Measurements from ENCODE around the gene GCA.

GCA gene

GRCh38 chr2:162316590-162316989, 27.3 kb upstream of the GCA start:
- 100% methylated on average over 1 of the region's 2 CpGs; no CpG with 5 or more reads in 1 of the 2 donors for WGBS, 2 donors (ENCODE audit: extremely low coverage in 2 of 2, insufficient read length in 2 of 2, insufficient replicate concordance in 1 of 2)
- no peak overlapping the region for H4K91ac ChIP-seq (ENCODE audit: low read depth, low read length, poor library complexity)
- H3K27me3 ChIP-seq (ENCODE audit: control insufficient read depth in 3 of 3, insufficient read depth in 3 of 3, low read depth in 1 of 3, low read length in 3 of 3): peaks cover 0 to 29% (median 10%) of the 10 kb centered on the region in 3 experiments
- no peak overlapping the region for H3K4ac ChIP-seq (ENCODE audit: low read length)
- no peaks in the 10 kb centered on the region for H3K36me3 ChIP-seq (replicated peaks in 1 of 2; ENCODE audit: control insufficient read depth in 2 of 2, insufficient read depth in 2 of 2, low read length in 2 of 2)
- H3K9ac ChIP-seq (ENCODE audit: low read depth, low read length, poor library complexity): no peak overlapping the region
- peaks cover 0 to 5% of the 10 kb centered on the region in 2 donors for H3K4me1 ChIP-seq (ENCODE audit: control insufficient read depth in 2 of 2, insufficient read depth in 1 of 2, low read depth in 1 of 2, low read length in 2 of 2)
- peaks cover 1% of the 10 kb centered on the region for H3K79me1 ChIP-seq (ENCODE audit: low read depth, low read length)
- H2BK120ac ChIP-seq (ENCODE audit: low read depth, low read length): no peak overlapping the region
- H3K4me3 ChIP-seq (ENCODE audit: low read length in 2 of 2): no peak overlapping the region
- DNase-seq (ENCODE audit: low spot score): no peak
- no peak overlapping the region for H2AK5ac ChIP-seq (ENCODE audit: low read depth, low read length)
- H3K4me2 ChIP-seq (ENCODE audit: insufficient read depth, low read length, poor library complexity, severe bottlenecking): no peak overlapping the region
- peaks cover 0 to 2% of the 10 kb centered on the region in 2 donors for H3K9me3 ChIP-seq (replicated peaks in 1 of 2; ENCODE audit: control insufficient read depth in 2 of 2, insufficient read depth in 1 of 2, low read depth in 1 of 2, low read length in 2 of 2)
- H3K14ac ChIP-seq (ENCODE audit: low read length): no peak overlapping the region
- no peak overlapping the region for H2BK12ac ChIP-seq (ENCODE audit: low read length)
- H2AFZ ChIP-seq (ENCODE audit: low read length): no peak overlapping the region
- no peak overlapping the region for H3K18ac ChIP-seq (ENCODE audit: low read length)
- H2BK5ac ChIP-seq (ENCODE audit: low read length): no peak overlapping the region
- H3K23ac ChIP-seq (ENCODE audit: low read depth, low read length, poor library complexity): no peak overlapping the region
- H2BK15ac ChIP-seq (ENCODE audit: low read length): no peak overlapping the region
- no peak overlapping the region for H4K8ac ChIP-seq (ENCODE audit: low read depth, low read length)
- no peak overlapping the region for H3K27ac ChIP-seq (replicated peaks; ENCODE audit: low read length)

- Histone ChIP-seq H4K91ac (ENCODE audit: low read depth, low read length, poor library complexity) (no peak overlapping the region), H3K4me3 (ENCODE audit: low read length in 2 of 2) (no peak overlapping the region), H3K4me1 (ENCODE audit: control insufficient read depth in 2 of 2, insufficient read depth in 1 of 2, low read depth in 1 of 2, low read length in 2 of 2) (peaks cover 0 to 5% of the 10 kb centered on the region in 2 donors), H2BK15ac (ENCODE audit: low read length) (no peak overlapping the region), H2BK120ac (ENCODE audit: low read depth, low read length) (no peak overlapping the region), H2AFZ (ENCODE audit: low read length) (no peak overlapping the region), H3K18ac (ENCODE audit: low read length) (no peak overlapping the region), H3K79me1 (ENCODE audit: low read depth, low read length) (peaks cover 1% of the 10 kb centered on the region), H3K4ac (ENCODE audit: low read length) (no peak overlapping the region), H2AK5ac (ENCODE audit: low read depth, low read length) (no peak overlapping the region), H4K8ac (ENCODE audit: low read depth, low read length) (no peak overlapping the region), H3K9me3 (replicated peaks in 1 of 2; ENCODE audit: control insufficient read depth in 2 of 2, insufficient read depth in 1 of 2, low read depth in 1 of 2, low read length in 2 of 2) (peaks cover 0 to 2% of the 10 kb centered on the region in 2 donors), H3K27ac (replicated peaks; ENCODE audit: low read length) (no peak overlapping the region), H3K27me3 (ENCODE audit: control insufficient read depth in 3 of 3, insufficient read depth in 3 of 3, low read depth in 1 of 3, low read length in 3 of 3) (peaks cover 0 to 29% (median 10%) of the 10 kb centered on the region in 3 experiments), H3K9ac (ENCODE audit: low read depth, low read length, poor library complexity) (no peak overlapping the region), H3K4me2 (ENCODE audit: insufficient read depth, low read length, poor library complexity, severe bottlenecking) (no peak overlapping the region), H3K14ac (ENCODE audit: low read length) (no peak overlapping the region), H2BK12ac (ENCODE audit: low read length) (no peak overlapping the region), H2BK5ac (ENCODE audit: low read length) (no peak overlapping the region), H3K23ac (ENCODE audit: low read depth, low read length, poor library complexity) (no peak overlapping the region), H3K36me3 (replicated peaks in 1 of 2; ENCODE audit: control insufficient read depth in 2 of 2, insufficient read depth in 2 of 2, low read length in 2 of 2) (no peaks in the 10 kb centered on the region)
- DNase-seq (ENCODE audit: low spot score): no peak
- no CpG with 5 or more reads among the region's 3 CpGs for WGBS, 2 donors (ENCODE audit: extremely low coverage in 2 of 2, insufficient read length in 2 of 2, insufficient replicate concordance in 1 of 2)
Observed at GRCh38 chr2:162317058-162317742, 26.7 kb upstream of the GCA start.

GRCh38 chr2:162317861-162318327, 26.0 kb upstream of the GCA start:
- H4K91ac ChIP-seq (ENCODE audit: low read depth, low read length, poor library complexity): no peak overlapping the region

More at GRCh38 chr2:162317861-162318327, 26.0 kb upstream of the GCA start:
- peak overlapping the region; percentile 81 for H3K9ac ChIP-seq (ENCODE audit: low read depth, low read length, poor library complexity)
- H2BK5ac ChIP-seq (ENCODE audit: low read length): peak overlapping the region; percentile 24
- peak overlapping the region; percentile 77 for H3K4me2 ChIP-seq (ENCODE audit: insufficient read depth, low read length, poor library complexity, severe bottlenecking)
- no CpG with 5 or more reads among the region's 16 CpGs for WGBS, 2 donors (ENCODE audit: extremely low coverage in 2 of 2, insufficient read length in 2 of 2, insufficient replicate concordance in 1 of 2)
- H3K4me1 ChIP-seq (ENCODE audit: control insufficient read depth in 2 of 2, insufficient read depth in 1 of 2, low read depth in 1 of 2, low read length in 2 of 2): peaks cover 0 to 5% of the 10 kb centered on the region in 2 donors
- H3K9me3 ChIP-seq (replicated peaks in 1 of 2; ENCODE audit: control insufficient read depth in 2 of 2, insufficient read depth in 1 of 2, low read depth in 1 of 2, low read length in 2 of 2): peaks cover 0 to 2% of the 10 kb centered on the region in 2 donors
- peak overlapping the region; percentile 50 to 77 for H3K4me3 ChIP-seq (ENCODE audit: low read length in 2 of 2)
- H3K14ac ChIP-seq (ENCODE audit: low read length): peak overlapping the region; percentile 71
- peaks cover 0 to 29% (median 10%) of the 10 kb centered on the region in 3 experiments for H3K27me3 ChIP-seq (ENCODE audit: control insufficient read depth in 3 of 3, insufficient read depth in 3 of 3, low read depth in 1 of 3, low read length in 3 of 3)
- H3K23ac ChIP-seq (ENCODE audit: low read depth, low read length, poor library complexity): peak overlapping the region; percentile 65
- no peak overlapping the region for H3K27ac ChIP-seq (replicated peaks; ENCODE audit: low read length)
- peak overlapping the region; percentile 93 for H2AFZ ChIP-seq (ENCODE audit: low read length)
- peak overlapping the region; percentile 92 for H3K18ac ChIP-seq (ENCODE audit: low read length)
- H4K8ac ChIP-seq (ENCODE audit: low read depth, low read length): no peak overlapping the region
- H2BK12ac ChIP-seq (ENCODE audit: low read length): no peak overlapping the region
- peak overlapping the region; percentile 85 for H2BK15ac ChIP-seq (ENCODE audit: low read length)
- peak overlapping the region; percentile 63 for H2AK5ac ChIP-seq (ENCODE audit: low read depth, low read length)
- DNase-seq (ENCODE audit: low spot score): no peak
- no peak overlapping the region for H2BK120ac ChIP-seq (ENCODE audit: low read depth, low read length)
- H3K79me1 ChIP-seq (ENCODE audit: low read depth, low read length): peaks cover 1% of the 10 kb centered on the region
- no peaks in the 10 kb centered on the region for H3K36me3 ChIP-seq (replicated peaks in 1 of 2; ENCODE audit: control insufficient read depth in 2 of 2, insufficient read depth in 2 of 2, low read length in 2 of 2)
- H3K4ac ChIP-seq (ENCODE audit: low read length): no peak overlapping the region

Measured in neuronal stem cell (in vitro differentiated cells).